Cardiac muscle cell (in vitro differentiated cells and primary cell): ENCODE data around the gene ATP2B2. TPM values are rescaled to one million over a fixed set of nuclear protein-coding genes. Genes with fewer than 3 reads are reported as not detected.

Experiments
- DNase-seq, 2 donors: peaks; one replicate each; pipeline versions ENCODE4 v3.0.0 to v3.0.0-alpha.2; 2010 to 2017; ENCODE audit warnings: low read depth in 1 of 2, low spot score in 1 of 2
- H3K27ac ChIP-seq: fragments of 200-600 bp; sonication (generic); 2 replicates; pipeline ENCODE4 v1.5.1; 2016
- H3K27me3 ChIP-seq: fragments of 200-600 bp; sonication (generic); 2 replicates; pipeline ENCODE4 v1.6.0; 2016; ENCODE audit warnings: control low read depth
- H3K36me3 ChIP-seq: fragments of 200-600 bp; sonication (generic); 2 replicates; pipeline ENCODE4 v1.5.1; 2016; ENCODE audit warnings: control low read depth
- H3K4me1 ChIP-seq: fragments of 200-600 bp; sonication (generic); 2 replicates; pipeline ENCODE4 v1.8.1; 2017; ENCODE audit warnings: low read depth, mild to moderate bottlenecking, mixed run types
- H3K4me3 ChIP-seq: fragments of 200-600 bp; sonication (generic); 2 replicates; pipeline ENCODE4 v1.5.1; 2016; ENCODE audit warnings: mild to moderate bottlenecking
- H3K9me3 ChIP-seq: fragments of 200-600 bp; sonication (generic); 2 replicates; pipeline ENCODE4 v1.5.1; 2017; ENCODE audit warnings: low read depth, mild to moderate bottlenecking, control low read depth
- polyA plus RNA-seq: library from polyadenylated mRNA; unstranded; fragments of >200 nt; fragmentation: Nextera tagmentation; extraction: Ambion mirVana; gene quantifications from 2 replicates; pipeline ENCODE4 v1.2.1, GENCODE V29; 2016
- total RNA-seq: library from RNA; depleted of rRNA; stranded (reverse); fragments of >200 nt; gene quantifications from 2 replicates; pipeline ENCODE4 v1.2.3, GENCODE V29; 2016
- TF ChIP-seq, protein P1 (sequence below): IDR thresholded peaks from 2 replicates; pipeline ENCODE4 v1.5.1; 2012; ENCODE audit warnings: low read depth, mild to moderate bottlenecking, low read length

The ATP2B2 gene
- total and polyA plus RNA-seq, 2 experiments from 2014 or later = 0.22 to 0.77 TPM

DNA sequence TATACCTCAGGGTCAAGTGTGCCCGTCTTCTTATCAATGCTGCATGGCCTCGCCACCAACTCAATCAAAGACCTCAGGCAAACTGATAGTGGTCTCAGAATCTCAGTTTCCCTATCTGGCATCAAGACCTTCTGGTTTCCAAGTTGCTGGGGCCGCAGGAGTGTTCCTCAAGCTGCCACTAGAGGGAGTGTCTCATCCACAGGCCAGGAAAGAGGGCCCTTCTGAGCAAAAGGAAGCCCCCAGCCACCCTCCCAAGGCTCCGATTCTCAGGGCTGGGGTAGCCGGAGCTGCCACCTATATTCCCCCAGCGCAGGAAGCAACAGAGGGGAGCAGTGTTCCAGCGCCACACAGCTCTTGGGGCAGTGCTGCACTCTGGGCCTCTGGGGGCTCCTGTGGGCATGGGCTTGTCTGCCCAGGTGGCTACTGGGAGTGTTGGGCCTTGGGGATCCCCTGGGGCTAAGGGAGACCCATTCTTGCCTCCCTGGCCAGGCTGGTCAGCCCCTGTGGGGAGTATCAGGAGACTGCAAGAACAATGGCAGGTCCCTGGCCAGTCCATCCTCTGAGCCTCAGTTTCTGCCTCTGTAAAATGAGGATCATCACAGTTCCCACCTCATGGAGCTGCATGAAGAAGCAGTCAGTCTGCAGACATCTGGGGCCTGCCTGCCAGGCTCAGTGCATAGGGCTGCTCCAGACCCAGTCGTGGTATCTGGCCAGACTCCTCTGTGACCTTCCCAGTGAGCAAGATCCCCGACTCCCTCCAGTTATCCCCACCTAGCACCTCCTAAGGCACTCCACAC is 161.0 kb downstream of the ATP2B2 start:
- DNase-seq = peak; percentile 64 to 68
- no peak overlapping the region for H3K27ac ChIP-seq
- TF ChIP-seq, protein P1, sequence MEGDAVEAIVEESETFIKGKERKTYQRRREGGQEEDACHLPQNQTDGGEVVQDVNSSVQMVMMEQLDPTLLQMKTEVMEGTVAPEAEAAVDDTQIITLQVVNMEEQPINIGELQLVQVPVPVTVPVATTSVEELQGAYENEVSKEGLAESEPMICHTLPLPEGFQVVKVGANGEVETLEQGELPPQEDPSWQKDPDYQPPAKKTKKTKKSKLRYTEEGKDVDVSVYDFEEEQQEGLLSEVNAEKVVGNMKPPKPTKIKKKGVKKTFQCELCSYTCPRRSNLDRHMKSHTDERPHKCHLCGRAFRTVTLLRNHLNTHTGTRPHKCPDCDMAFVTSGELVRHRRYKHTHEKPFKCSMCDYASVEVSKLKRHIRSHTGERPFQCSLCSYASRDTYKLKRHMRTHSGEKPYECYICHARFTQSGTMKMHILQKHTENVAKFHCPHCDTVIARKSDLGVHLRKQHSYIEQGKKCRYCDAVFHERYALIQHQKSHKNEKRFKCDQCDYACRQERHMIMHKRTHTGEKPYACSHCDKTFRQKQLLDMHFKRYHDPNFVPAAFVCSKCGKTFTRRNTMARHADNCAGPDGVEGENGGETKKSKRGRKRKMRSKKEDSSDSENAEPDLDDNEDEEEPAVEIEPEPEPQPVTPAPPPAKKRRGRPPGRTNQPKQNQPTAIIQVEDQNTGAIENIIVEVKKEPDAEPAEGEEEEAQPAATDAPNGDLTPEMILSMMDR = peak; percentile 97
- H3K4me3 ChIP-seq = no peak overlapping the region
- no peaks in the 10 kb centered on the region for H3K4me1 ChIP-seq
- H3K9me3 ChIP-seq = no peaks in the 10 kb centered on the region
- no peaks in the 10 kb centered on the region for H3K36me3 ChIP-seq
- H3K27me3 ChIP-seq = no peaks in the 10 kb centered on the region

DNA sequence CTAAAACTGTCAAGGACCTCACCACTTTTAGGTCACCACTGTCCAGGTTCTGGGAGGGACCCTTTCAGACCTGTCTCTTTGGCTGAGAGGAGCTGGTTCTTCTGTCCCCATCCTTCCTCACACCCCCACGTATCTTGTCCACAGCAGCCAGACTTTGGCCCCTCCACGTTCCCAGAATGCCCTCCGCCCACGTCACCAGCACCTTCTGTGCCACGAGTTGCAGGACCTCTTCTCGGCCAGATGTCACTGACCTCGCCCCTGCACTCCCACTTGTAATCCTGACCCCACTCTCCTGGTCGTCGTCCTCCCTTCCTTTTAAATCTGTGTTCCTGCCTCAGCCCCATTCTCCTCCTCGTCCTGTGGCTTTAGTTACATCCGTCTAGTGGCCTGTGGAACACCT is 161.9 kb downstream of the ATP2B2 start:
- Histone ChIP-seq H3K4me1 (no peaks in the 10 kb centered on the region), H3K9me3 (no peaks in the 10 kb centered on the region), H3K36me3 (no peaks in the 10 kb centered on the region), H3K27ac (no peak overlapping the region), H3K27me3 (no peaks in the 10 kb centered on the region), H3K4me3 (no peak overlapping the region)
- DNase-seq = no peak
- TF ChIP-seq, protein P1 = no peak

DNA sequence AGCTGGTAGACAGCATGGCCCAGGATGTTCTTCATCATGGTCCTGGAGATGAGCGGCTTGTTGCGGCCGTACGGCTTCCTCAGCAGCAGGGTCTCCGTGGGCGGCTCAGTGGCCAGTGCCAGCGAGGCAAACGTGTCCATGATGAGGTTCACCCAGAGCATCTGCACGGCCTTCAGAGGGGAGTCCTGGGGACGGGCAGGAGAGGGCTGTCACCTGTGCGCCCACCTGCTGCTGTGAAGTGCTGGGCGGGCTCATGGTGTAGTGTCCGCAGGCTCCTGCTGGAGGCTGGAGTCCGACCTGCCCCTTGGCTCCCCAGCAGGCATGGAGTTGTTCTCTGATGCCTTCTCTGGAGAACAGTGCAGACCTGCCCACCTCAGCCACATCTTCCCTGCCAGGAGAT is 162.6 kb downstream of the ATP2B2 start:
- no peaks in the 10 kb centered on the region for H3K27me3 ChIP-seq
- DNase-seq = no peak
- no peak overlapping the region for H3K27ac ChIP-seq
- H3K4me1 ChIP-seq = no peaks in the 10 kb centered on the region
- no peaks in the 10 kb centered on the region for H3K36me3 ChIP-seq
- no peak overlapping the region for H3K4me3 ChIP-seq
- no peaks in the 10 kb centered on the region for H3K9me3 ChIP-seq
- TF ChIP-seq, protein P1 = no peak

DNA sequence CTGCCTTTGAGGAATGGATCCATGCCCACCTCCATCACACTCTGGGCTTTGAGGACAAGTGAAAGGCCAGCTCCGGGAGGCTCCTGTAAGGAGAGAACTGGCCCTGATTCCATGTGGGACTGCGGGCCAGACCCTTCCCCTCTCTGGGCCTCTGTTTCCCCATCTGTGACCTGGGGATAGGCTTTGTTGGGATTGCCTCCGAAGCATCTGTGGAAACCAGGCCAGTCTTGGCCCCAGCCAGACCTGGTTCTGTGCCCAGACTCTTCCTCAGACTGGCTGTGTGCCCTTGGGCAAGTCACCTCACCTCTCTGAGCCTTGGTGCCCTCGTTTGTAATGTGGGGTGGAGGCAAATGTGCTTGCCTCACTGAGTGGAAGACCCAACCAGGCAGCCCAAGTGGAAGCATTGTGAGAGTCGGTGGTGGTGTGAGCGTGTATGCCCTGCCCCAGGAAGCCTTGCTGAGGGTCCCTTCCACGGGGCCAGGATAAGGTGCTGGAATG is 163.4 kb downstream of the ATP2B2 start:
- TF ChIP-seq, protein P1 = no peak
- Histone ChIP-seq H3K4me1 (no peaks in the 10 kb centered on the region), H3K27me3 (no peaks in the 10 kb centered on the region), H3K36me3 (no peaks in the 10 kb centered on the region), H3K9me3 (no peaks in the 10 kb centered on the region), H3K27ac (no peak overlapping the region), H3K4me3 (no peak overlapping the region)
- DNase-seq = no peak

DNA sequence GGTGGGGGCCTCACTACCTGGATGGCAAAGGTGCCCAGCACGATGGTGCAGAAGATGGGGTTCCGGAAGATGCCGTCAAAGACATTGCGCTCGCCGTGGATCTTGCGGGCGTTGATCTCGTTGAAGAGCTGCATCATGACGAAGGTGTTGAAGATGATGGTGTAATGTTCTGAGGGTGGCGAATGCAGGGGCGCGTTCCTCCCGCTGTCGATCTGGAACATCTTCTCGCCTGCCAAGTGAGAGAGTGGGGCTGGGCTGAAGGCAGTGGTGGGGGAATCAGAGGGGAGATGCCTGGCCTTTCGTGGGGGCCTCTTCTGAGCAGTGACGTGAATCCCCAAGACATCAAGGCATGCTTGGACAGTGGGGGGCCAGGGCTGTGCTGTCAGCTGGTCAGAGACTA is 164.9 kb downstream of the ATP2B2 start:
- H3K27me3 ChIP-seq = no peaks in the 10 kb centered on the region

More for the DNA sequence above, 164.9 kb downstream of the ATP2B2 start:
- no peak for DNase-seq
- Histone ChIP-seq H3K9me3 (no peaks in the 10 kb centered on the region), H3K36me3 (no peaks in the 10 kb centered on the region), H3K27ac (no peak overlapping the region), H3K4me1 (peaks cover 3% of the 10 kb centered on the region), H3K4me3 (no peak overlapping the region)
- TF ChIP-seq, protein P1 = no peak
